Measurements from ENCODE around the gene C1GALT1. TPM values are rescaled to one million over a fixed set of nuclear protein-coding genes. Genes with fewer than 3 reads are reported as not detected.
"Not testable (repeated sequence)": the region's sequence is repeated elsewhere in the genome, so short reads cannot be mapped to it uniquely, and the experiment has no call there.

Gene C1GALT1
- total RNA-seq, 1 donor from 2014 or later: 11.0 TPM

- peaks cover 0 to 3% of the 10 kb centered on the region in 2 donors for H3K4me1 ChIP-seq
- H3K27me3 ChIP-seq: no peaks in the 10 kb centered on the region
- no peak overlapping the region for H3K4me3 ChIP-seq
- intact Hi-C loops (cut with DNase I): no loop called here
- no peaks in the 10 kb centered on the region for H3K36me3 ChIP-seq
- no peaks in the 10 kb centered on the region for H3K9me3 ChIP-seq
- no peak for DNase-seq (ENCODE audit: low spot score in 2 of 2)
- TF ChIP-seq CTCF (IDR thresholded peaks at IDR 0.05): no peak
- no peak overlapping the region for H3K27ac ChIP-seq
Measured at GRCh38 chr7:7138897-7139296, 43.4 kb upstream of the C1GALT1 start.

GRCh38 chr7:7143404-7143803, 38.9 kb upstream of the C1GALT1 start:
- intact Hi-C loops (cut with DNase I); H3K36me3 ChIP-seq; H3K9me3 ChIP-seq; H3K27ac ChIP-seq; DNase-seq (ENCODE audit: low spot score in 2 of 2); H3K27me3 ChIP-seq; H3K4me3 ChIP-seq; H3K4me1 ChIP-seq: not testable (repeated sequence)

- H3K4me1 ChIP-seq; H3K27me3 ChIP-seq; H3K9me3 ChIP-seq; H3K27ac ChIP-seq; intact Hi-C loops (cut with DNase I); H3K4me3 ChIP-seq; DNase-seq (ENCODE audit: low spot score in 2 of 2); H3K36me3 ChIP-seq: not testable (repeated sequence)
Measured at GRCh38 chr7:7145151-7145550, 37.2 kb upstream of the C1GALT1 start.

GRCh38 chr7:7146837-7147236, 35.5 kb upstream of the C1GALT1 start:
- Histone ChIP-seq H3K36me3 (no peaks in the 10 kb centered on the region), H3K27me3 (no peaks in the 10 kb centered on the region), H3K4me1 (no peaks in the 10 kb centered on the region), H3K4me3 (no peak overlapping the region), H3K9me3 (no peaks in the 10 kb centered on the region), H3K27ac (no peak overlapping the region)
- intact Hi-C loops (cut with DNase I): no loop called here
- no peak for DNase-seq (ENCODE audit: low spot score in 2 of 2)
- no peak for TF ChIP-seq CTCF (IDR thresholded peaks at IDR 0.05)

GRCh38 chr7:7148798-7149481, 33.4 kb upstream of the C1GALT1 start:
- no peak for DNase-seq (ENCODE audit: low spot score in 2 of 2)
- TF ChIP-seq CTCF (IDR thresholded peaks at IDR 0.05): no peak
- Histone ChIP-seq H3K36me3 (no peaks in the 10 kb centered on the region), H3K27me3 (no peaks in the 10 kb centered on the region), H3K4me3 (no peak overlapping the region), H3K9me3 (no peaks in the 10 kb centered on the region), H3K4me1 (no peaks in the 10 kb centered on the region), H3K27ac (no peak overlapping the region)
- intact Hi-C loops (cut with DNase I): no loop called here

GRCh38 chr7:7151285-7151684, 31.1 kb upstream of the C1GALT1 start:
- no peak for DNase-seq (ENCODE audit: low spot score in 2 of 2)
- Histone ChIP-seq H3K9me3 (no peaks in the 10 kb centered on the region), H3K27ac (no peak overlapping the region), H3K36me3 (no peaks in the 10 kb centered on the region), H3K4me3 (no peak overlapping the region), H3K4me1 (no peaks in the 10 kb centered on the region), H3K27me3 (no peaks in the 10 kb centered on the region)
- intact Hi-C loops (cut with DNase I): no loop called here
- TF ChIP-seq CTCF (IDR thresholded peaks at IDR 0.05): no peak

GRCh38 chr7:7151865-7152264, 30.5 kb upstream of the C1GALT1 start:
- no peaks in the 10 kb centered on the region for H3K4me1 ChIP-seq
- no peaks in the 10 kb centered on the region for H3K27me3 ChIP-seq
- no peaks in the 10 kb centered on the region for H3K9me3 ChIP-seq
- H3K27ac ChIP-seq: no peak overlapping the region
- DNase-seq (ENCODE audit: low spot score in 2 of 2): no peak
- H3K4me3 ChIP-seq: no peak overlapping the region
- intact Hi-C loops (cut with DNase I): no loop called here
- no peak for TF ChIP-seq CTCF (IDR thresholded peaks at IDR 0.05)
- no peaks in the 10 kb centered on the region for H3K36me3 ChIP-seq

Measured in ascending aorta (tissue), 2 donors.